GM10248 (cell line): ENCODE data around the gene NES.

ENCODE experiments used
- CTCF ChIA-PET: fragments of 300-600 bp; sonication (Branson Sonifier 250); formaldehyde crosslinking; extraction: SDS; loops from one replicate; lab custom pipeline; 2021; ENCODE audit warnings: antibody characterized with exemption; lab: Yijun Ruan, JAX
- POLR2A ChIA-PET: fragments of 350-650 bp; sonication (Branson Sonifier 250); formaldehyde crosslinking; extraction: SDS; loops from one replicate; lab custom pipeline; 2020; ENCODE audit warnings: antibody characterized with exemption; lab: Yijun Ruan, JAX
- DNase-seq: peaks from one replicate; pipeline ENCODE4 v3.0.0; 2012; ENCODE audit errors: extremely low spot score
- CTCF ChIP-seq: IDR thresholded peaks from 2 replicates; pipeline ENCODE4 v1.5.1; 2012; ENCODE audit warnings: mild to moderate bottlenecking, low read depth; ENCODE audit errors: extremely low read depth, missing control alignments, control extremely low read depth

The NES gene

GRCh38 chr1:156697481-156697880, 20.3 kb upstream of the NES start:
- ChIA-PET CTCF (interaction anchor here (1.2 to 27.7 kb wide), 6 partner anchors 9 to 70 kb away, joined by 4 to 597 read pairs (median 8); partner anchors contain the start of genes ISG20L2, METTL25B and NES), POLR2A (no interaction called here)
- DNase-seq: no peak
- TF ChIP-seq CTCF: no peak

- TF ChIP-seq CTCF: no peak
- CTCF ChIA-PET: interaction anchor here (1.4 to 27.7 kb wide), 5 partner anchors 11 to 72 kb away, joined by 3 to 597 read pairs (median 345); partner anchors contain the start of genes CRABP2, ISG20L2, METTL25B and NES
- POLR2A ChIA-PET: no interaction called here
- no peak for DNase-seq
These were observed 19.5 kb upstream of the NES start for GRCh38 chr1:156696755-156697154.

GRCh38 chr1:156694690-156694962, 17.4 kb upstream of the NES start:
- ChIA-PET POLR2A (no interaction called here), CTCF (interaction anchor here (1.1 to 21.8 kb wide), 5 partner anchors 16 to 216 kb away, joined by 3 to 597 read pairs (median 111); partner anchors contain the start of genes CRABP2, INSRR, ISG20L2 and METTL25B)
- no peak for TF ChIP-seq CTCF
- no peak for DNase-seq

GRCh38 chr1:156693848-156694689, 16.9 kb upstream of the NES start:
- TF ChIP-seq CTCF: no peak
- POLR2A ChIA-PET: no interaction called here
- no peak for DNase-seq
- CTCF ChIA-PET: interaction anchor here (0.7 to 21.8 kb wide), 6 partner anchors 16 to 216 kb away, joined by 3 to 597 read pairs (median 60); partner anchors contain the start of genes CRABP2, INSRR, ISG20L2 and METTL25B

- POLR2A ChIA-PET: no interaction called here
- DNase-seq: no peak
These were observed 16.0 kb upstream of the NES start for GRCh38 chr1:156692925-156693847.

More at GRCh38 chr1:156692925-156693847, 16.0 kb upstream of the NES start:
- CTCF ChIA-PET: interaction anchor here (0.7 to 25.5 kb wide), 8 partner anchors 16 to 198 kb away, joined by 3 to 597 read pairs (median 112); partner anchors contain the start of genes CRABP2, INSRR, ISG20L2 and METTL25B
- no peak for TF ChIP-seq CTCF
